Upper lobe of left lung (tissue), 6 donors: ENCODE results near the gene AGFG2. TPM values are rescaled to one million over a fixed set of nuclear protein-coding genes. Genes with fewer than 3 reads are reported as not detected.

Source experiments
- ATAC-seq, 2 donors: fragments of 200-7000 bp; cut with Tn5 transposase; one replicate each; pipeline ENCODE4 v1.9.1; 2022; ENCODE audit warnings: mild to moderate bottlenecking in 2 of 2, moderate library complexity in 2 of 2; ENCODE audit not compliant: low FRiP score in 2 of 2
- DNase-seq, 2 donors: peaks; one replicate each; pipeline ENCODE4 v3.0.0-alpha.2; 2019 to 2020
- H3K27ac ChIP-seq, 4 donors: fragments of 200-600 bp; sonication (generic); one replicate each; pipeline ENCODE4 v1.5.1; 2016 to 2019
- H3K27me3 ChIP-seq, 4 donors: fragments of 200-600 bp; sonication (generic); one replicate each; pipeline ENCODE4 v1.5.1; 2017 to 2019
- H3K36me3 ChIP-seq, 4 donors: fragments of 200-600 bp; sonication (generic); one replicate each; pipeline ENCODE4 v1.5.1; 2016 to 2019
- H3K4me1 ChIP-seq, 4 donors: fragments of 200-600 bp; sonication (generic); one replicate each; pipeline ENCODE4 v1.5.1; 2018 to 2019
- H3K4me3 ChIP-seq, 4 donors: fragments of 200-600 bp; sonication (generic); one replicate each; pipeline ENCODE4 v1.5.1; 2017 to 2019; ENCODE audit warnings: mild to moderate bottlenecking in 2 of 4, moderate library complexity in 1 of 4
- H3K9me3 ChIP-seq, 4 donors: fragments of 200-600 bp; sonication (generic); one replicate each; pipeline ENCODE4 v1.5.1; 2018 to 2019
- CTCF ChIP-seq, 6 experiments: fragments of 450-650 bp in 4 of 6; fragments of 200-600 bp in 2 of 6; sonication (generic) in 2 of 6; IDR thresholded peaks; one replicate each; pipeline ENCODE4 v1.5.1; 2016 to 2019; ENCODE audit warnings: antibody characterized with exemption in 6 of 6
- EP300 ChIP-seq, 4 donors: sonication (generic); formaldehyde crosslinking; IDR thresholded peaks; one replicate each; pipeline ENCODE4 v1.5.1; 2017; ENCODE audit warnings: antibody characterized with exemption in 4 of 4, control low read depth in 2 of 4
- POLR2A ChIP-seq, 4 donors: fragments of 450-650 bp; IDR thresholded peaks; one replicate each; pipeline ENCODE4 v1.5.1; 2016 to 2017; ENCODE audit warnings: antibody characterized with exemption in 4 of 4, mild to moderate bottlenecking in 2 of 4
- POLR2AphosphoS5 ChIP-seq, 2 donors: sonication (generic); formaldehyde crosslinking; IDR thresholded peaks; one replicate each; pipeline ENCODE4 v1.5.1; 2017; ENCODE audit warnings: antibody characterized with exemption in 2 of 2
- WGBS, 2 donors: methylation state at CpG; one replicate each; pipeline ENCODE4 v1.1.5; 2017 to 2018; 5-methylcytosine and 5-hydroxymethylcytosine counted together
- total RNA-seq, 6 donors: library from RNA; depleted of rRNA in 4 of 6; stranded (reverse); fragments of >200 nt in 4 of 6; gene quantifications; one replicate each; pipeline versions ENCODE4 v1.1.0 to v1.2.1, GENCODE V29; 2016 to 2021
- donor health status: DM: no; HTN: no; CAD: no; lungs with moderate emphysema.
- donor health status: DM: no; HTN: yes; CAD: no; lungs with severe emphysema.

The AGFG2 gene
- total RNA-seq, 6 donors from 2014 or later = 14.3 to 33.1 (median 20.4) TPM

- Histone ChIP-seq H3K9me3 (no peaks in the 10 kb centered on the region), H3K27me3 (no peaks in the 10 kb centered on the region), H3K27ac (no peak overlapping the region), H3K4me1 (peaks cover 0 to 9% (median under 1%) of the 10 kb centered on the region in 4 donors), H3K36me3 (peaks cover 52 to 93% (median 86%) of the 10 kb centered on the region in 4 donors), H3K4me3 (no peak overlapping the region)
- TF ChIP-seq POLR2A (IDR thresholded peaks at IDR 0.05) (no peak), CTCF (IDR thresholded peaks at IDR 0.05) (no peak), EP300 (IDR thresholded peaks at IDR 0.05) (no peak), POLR2AphosphoS5 (IDR thresholded peaks at IDR 0.05) (no peak)
- DNase-seq (no peak), ATAC-seq (no peak)
- WGBS, 2 donors = 80 to 97% methylated on average over 5 to 13 of the region's 13 CpGs
Observed at GRCh38 chr7:100576384-100576993, 37.5 kb downstream of the AGFG2 start.

GRCh38 chr7:100577103-100577502 lies 38.1 kb downstream of the AGFG2 start:
- Histone ChIP-seq H3K9me3 (no peaks in the 10 kb centered on the region), H3K4me3 (no peak overlapping the region), H3K4me1 (peaks cover 4 to 15% (median 6%) of the 10 kb centered on the region in 4 donors), H3K36me3 (peaks cover 58 to 98% (median 92%) of the 10 kb centered on the region in 4 donors), H3K27ac (no peak overlapping the region), H3K27me3 (no peaks in the 10 kb centered on the region)
- WGBS, 2 donors = 93 to 94% methylated on average over 8 to 24 of the region's 24 CpGs
- no peak for ATAC-seq
- TF ChIP-seq CTCF (IDR thresholded peaks at IDR 0.05) = no peak
- no peak for TF ChIP-seq POLR2AphosphoS5 (IDR thresholded peaks at IDR 0.05)
- TF ChIP-seq EP300 (IDR thresholded peaks at IDR 0.05) = no peak
- no peak for TF ChIP-seq POLR2A (IDR thresholded peaks at IDR 0.05)
- DNase-seq = no peak

- peaks cover 58 to 98% (median 93%) of the 10 kb centered on the region in 4 donors for H3K36me3 ChIP-seq
- DNase-seq (no peak), ATAC-seq (no peak)
- no peak for TF ChIP-seq CTCF (IDR thresholded peaks at IDR 0.05)
- no peak for TF ChIP-seq POLR2A (IDR thresholded peaks at IDR 0.05)
- TF ChIP-seq POLR2AphosphoS5 (IDR thresholded peaks at IDR 0.05) = no peak
- TF ChIP-seq EP300 (IDR thresholded peaks at IDR 0.05) = no peak
- H3K9me3 ChIP-seq = no peaks in the 10 kb centered on the region
- peaks cover 7 to 19% (median 10%) of the 10 kb centered on the region in 4 donors for H3K4me1 ChIP-seq
- no peaks in the 10 kb centered on the region for H3K27me3 ChIP-seq
- H3K27ac ChIP-seq = no peak overlapping the region
- WGBS, 2 donors = 90 to 95% methylated on average over 9 to 10 of the region's 14 CpGs
- no peak overlapping the region for H3K4me3 ChIP-seq
Observed at GRCh38 chr7:100577507-100577906, 38.5 kb downstream of the AGFG2 start.

GRCh38 chr7:100578246-100579183 lies 39.5 kb downstream of the AGFG2 start:
- H3K9me3 ChIP-seq = no peaks in the 10 kb centered on the region
- peaks cover 58 to 89% (median 85%) of the 10 kb centered on the region in 4 donors for H3K36me3 ChIP-seq
- peaks cover 17 to 29% (median 20%) of the 10 kb centered on the region in 4 donors for H3K4me1 ChIP-seq
- WGBS, 2 donors = 88 to 94% methylated on average over 17 to 21 of the region's 28 CpGs
- ATAC-seq (no peak), DNase-seq (no peak)
- no peak overlapping the region for H3K27ac ChIP-seq
- no peaks in the 10 kb centered on the region for H3K27me3 ChIP-seq
- H3K4me3 ChIP-seq = no peak overlapping the region
- TF ChIP-seq EP300 (IDR thresholded peaks at IDR 0.05) = no peak
- TF ChIP-seq POLR2AphosphoS5 (IDR thresholded peaks at IDR 0.05) = no peak
- TF ChIP-seq POLR2A (IDR thresholded peaks at IDR 0.05) = no peak
- no peak for TF ChIP-seq CTCF (IDR thresholded peaks at IDR 0.05)
